ENCODE data around the gene HS6ST3.

GRCh38 chr13:96637039-96637438 lies 547.1 kb downstream of the HS6ST3 start:
- no peak for TF ChIP-seq CTCF (IDR thresholded peaks at IDR 0.05; ENCODE audit: low read length)
- no peak for TF ChIP-seq EZH2 (IDR thresholded peaks at IDR 0.05; ENCODE audit: borderline replicate concordance, low read length)

Measured in OCI-LY1 (cell line).